ENCODE data around the gene NEB.

The NEB gene

DNA sequence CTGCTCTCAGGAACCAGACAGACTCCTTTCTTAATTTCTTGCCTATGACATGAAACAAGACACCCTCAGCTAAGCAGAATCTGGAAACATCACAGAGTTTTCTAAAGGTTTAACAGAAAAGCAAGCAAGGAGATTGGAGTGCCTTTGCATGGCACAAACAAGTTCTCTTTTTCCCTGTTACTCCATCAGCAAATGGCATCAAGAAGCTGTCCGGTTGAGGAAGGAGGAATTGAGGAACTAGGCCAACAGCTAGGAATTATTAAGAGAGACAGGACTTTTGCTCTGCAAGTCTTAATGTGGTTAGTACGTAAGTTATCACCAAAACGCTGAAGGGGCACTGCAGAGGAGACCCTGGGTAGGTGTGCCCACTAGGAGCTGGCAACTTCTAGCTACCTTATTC, 53.2 kb downstream of the NEB start:
- H3K27me3 ChIP-seq (ENCODE audit: control insufficient read depth, low read length) = no peaks in the 10 kb centered on the region

DNA sequence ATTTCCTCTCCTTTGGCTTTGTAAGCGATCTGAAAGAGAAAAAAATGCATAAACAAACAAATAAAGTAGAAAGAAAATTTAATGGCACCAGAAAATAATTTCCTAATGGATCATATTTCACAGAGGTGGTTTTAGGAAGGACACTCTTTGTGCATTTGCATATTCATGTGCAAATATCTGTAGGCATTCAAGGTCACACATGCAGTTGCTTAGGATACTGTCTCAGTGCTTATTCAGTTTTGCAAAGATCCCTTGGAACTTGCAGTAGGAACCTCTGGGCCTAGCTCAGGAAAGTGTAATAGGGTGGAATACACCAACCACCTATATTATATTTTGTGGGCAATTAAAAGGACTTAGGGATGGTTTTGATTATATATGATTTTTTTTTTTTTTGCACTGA, 54.3 kb downstream of the NEB start:
- H3K9me3 ChIP-seq (ENCODE audit: control insufficient read depth, insufficient read depth, low read length) = no peaks in the 10 kb centered on the region
- no peaks in the 10 kb centered on the region for H3K79me2 ChIP-seq (ENCODE audit: control insufficient read depth, low read length)
- H3K4me1 ChIP-seq (ENCODE audit: control insufficient read depth, low read length) = no peaks in the 10 kb centered on the region
- H3K4me2 ChIP-seq (ENCODE audit: low read length) = no peak overlapping the region
- no peak overlapping the region for H3K27ac ChIP-seq (ENCODE audit: low read depth, low read length)
- H3K27me3 ChIP-seq (ENCODE audit: control insufficient read depth, low read length) = 0 out of 2 replicates have a peak, but pooled peaks cover under 1% of the 10 kb centered on the region
- TF ChIP-seq, protein P1, sequence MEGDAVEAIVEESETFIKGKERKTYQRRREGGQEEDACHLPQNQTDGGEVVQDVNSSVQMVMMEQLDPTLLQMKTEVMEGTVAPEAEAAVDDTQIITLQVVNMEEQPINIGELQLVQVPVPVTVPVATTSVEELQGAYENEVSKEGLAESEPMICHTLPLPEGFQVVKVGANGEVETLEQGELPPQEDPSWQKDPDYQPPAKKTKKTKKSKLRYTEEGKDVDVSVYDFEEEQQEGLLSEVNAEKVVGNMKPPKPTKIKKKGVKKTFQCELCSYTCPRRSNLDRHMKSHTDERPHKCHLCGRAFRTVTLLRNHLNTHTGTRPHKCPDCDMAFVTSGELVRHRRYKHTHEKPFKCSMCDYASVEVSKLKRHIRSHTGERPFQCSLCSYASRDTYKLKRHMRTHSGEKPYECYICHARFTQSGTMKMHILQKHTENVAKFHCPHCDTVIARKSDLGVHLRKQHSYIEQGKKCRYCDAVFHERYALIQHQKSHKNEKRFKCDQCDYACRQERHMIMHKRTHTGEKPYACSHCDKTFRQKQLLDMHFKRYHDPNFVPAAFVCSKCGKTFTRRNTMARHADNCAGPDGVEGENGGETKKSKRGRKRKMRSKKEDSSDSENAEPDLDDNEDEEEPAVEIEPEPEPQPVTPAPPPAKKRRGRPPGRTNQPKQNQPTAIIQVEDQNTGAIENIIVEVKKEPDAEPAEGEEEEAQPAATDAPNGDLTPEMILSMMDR (IDR thresholded peaks at IDR 0.05; ENCODE audit: low read depth, low read length, poor library complexity, severe bottlenecking) = no peak
- TF ChIP-seq EZH2phosphoT487 (IDR thresholded peaks at IDR 0.05; ENCODE audit: borderline replicate concordance, low read length) = no peak
- no peak overlapping the region for H3K4me3 ChIP-seq (ENCODE audit: low read length)
- H3K9me2 ChIP-seq (replicated peaks; ENCODE audit: control insufficient read depth, low read length) = no peaks in the 10 kb centered on the region
- H4K20me1 ChIP-seq (ENCODE audit: control insufficient read depth, insufficient read depth, low read depth, low read length) = no peaks in the 10 kb centered on the region
- no peaks in the 10 kb centered on the region for H3F3A ChIP-seq (ENCODE audit: control insufficient read depth, insufficient read depth)
- H3K36me3 ChIP-seq (ENCODE audit: control insufficient read depth, low read length) = no peaks in the 10 kb centered on the region

More for the DNA sequence above, 53.2 kb downstream of the NEB start:
- Histone ChIP-seq H3K27ac (ENCODE audit: low read depth, low read length) (no peak overlapping the region), H3K79me2 (ENCODE audit: control insufficient read depth, low read length) (no peaks in the 10 kb centered on the region), H3K4me3 (ENCODE audit: low read length) (no peak overlapping the region), H3K9me3 (ENCODE audit: control insufficient read depth, insufficient read depth, low read length) (no peaks in the 10 kb centered on the region), H3K36me3 (ENCODE audit: control insufficient read depth, low read length) (no peaks in the 10 kb centered on the region), H3K4me1 (ENCODE audit: control insufficient read depth, low read length) (no peaks in the 10 kb centered on the region), H4K20me1 (ENCODE audit: control insufficient read depth, insufficient read depth, low read depth, low read length) (no peaks in the 10 kb centered on the region), H3F3A (ENCODE audit: control insufficient read depth, insufficient read depth) (no peaks in the 10 kb centered on the region), H3K9me2 (replicated peaks; ENCODE audit: control insufficient read depth, low read length) (no peaks in the 10 kb centered on the region), H3K4me2 (ENCODE audit: low read length) (no peak overlapping the region)
- TF ChIP-seq EZH2phosphoT487 (IDR thresholded peaks at IDR 0.05; ENCODE audit: borderline replicate concordance, low read length) = no peak
- TF ChIP-seq, protein P1 (IDR thresholded peaks at IDR 0.05; ENCODE audit: low read depth, low read length, poor library complexity, severe bottlenecking) = no peak

DNA sequence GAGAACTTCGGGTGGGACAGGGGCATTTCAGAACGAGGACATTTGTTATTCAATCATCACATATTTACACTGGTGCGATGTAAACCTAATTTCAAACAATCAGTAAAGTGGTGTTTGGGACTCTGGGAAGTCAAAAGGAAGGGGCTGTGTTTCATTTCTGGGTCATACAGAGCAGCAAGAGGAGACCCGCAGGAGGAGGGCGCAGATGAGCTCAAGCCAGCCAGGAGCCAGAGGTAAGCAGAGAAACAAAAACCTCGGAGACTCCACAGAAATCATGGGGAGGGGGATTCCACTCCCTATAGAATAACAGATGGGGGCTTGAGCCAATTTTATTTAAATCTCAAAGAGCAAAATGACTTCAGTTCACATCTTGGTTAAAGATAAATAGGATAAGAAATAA, 55.4 kb downstream of the NEB start:
- Histone ChIP-seq H3K27me3 (ENCODE audit: control insufficient read depth, low read length) (0 out of 2 replicates have a peak, but pooled peaks cover 3% of the 10 kb centered on the region), H3K9me3 (ENCODE audit: control insufficient read depth, insufficient read depth, low read length) (no peaks in the 10 kb centered on the region), H3K9me2 (replicated peaks; ENCODE audit: control insufficient read depth, low read length) (no peaks in the 10 kb centered on the region), H3F3A (ENCODE audit: control insufficient read depth, insufficient read depth) (no peaks in the 10 kb centered on the region), H3K4me1 (ENCODE audit: control insufficient read depth, low read length) (no peaks in the 10 kb centered on the region), H3K27ac (ENCODE audit: low read depth, low read length) (no peak overlapping the region), H3K36me3 (ENCODE audit: control insufficient read depth, low read length) (no peaks in the 10 kb centered on the region), H4K20me1 (ENCODE audit: control insufficient read depth, insufficient read depth, low read depth, low read length) (no peaks in the 10 kb centered on the region), H3K4me3 (ENCODE audit: low read length) (no peak overlapping the region), H3K4me2 (ENCODE audit: low read length) (no peak overlapping the region), H3K79me2 (ENCODE audit: control insufficient read depth, low read length) (no peaks in the 10 kb centered on the region)
- no peak for TF ChIP-seq EZH2phosphoT487 (IDR thresholded peaks at IDR 0.05; ENCODE audit: borderline replicate concordance, low read length)
- TF ChIP-seq, protein P1 (IDR thresholded peaks at IDR 0.05; ENCODE audit: low read depth, low read length, poor library complexity, severe bottlenecking) = no peak
